GM12872 (cell line): ENCODE results near the gene TFAP2E.

Experiments used
- CTCF ChIP-seq: IDR thresholded peaks from 3 replicates; pipeline ENCODE4 v1.5.1; 2011; ENCODE audit warnings: low read depth, mild to moderate bottlenecking, low read length, moderate library complexity; ENCODE audit not compliant: insufficient read depth

The TFAP2E gene

GRCh38 chr1:35570589-35571137, 2.5 kb upstream of the TFAP2E start:
- no peak for TF ChIP-seq CTCF

- no peak for TF ChIP-seq CTCF
These were observed 1.9 kb upstream of the TFAP2E start for GRCh38 chr1:35571263-35571662.

GRCh38 chr1:35572296-35572695, 818 bp upstream of the TFAP2E start:
- TF ChIP-seq CTCF = no peak

GRCh38 chr1:35574125-35574654, 1.1 kb downstream of the TFAP2E start:
- no peak for TF ChIP-seq CTCF

- TF ChIP-seq CTCF = no peak
These were observed 1.7 kb downstream of the TFAP2E start for GRCh38 chr1:35574655-35575415.

- no peak for TF ChIP-seq CTCF
These were observed 2.4 kb downstream of the TFAP2E start for GRCh38 chr1:35575416-35575958.

- no peak for TF ChIP-seq CTCF
These were observed 3.1 kb downstream of the TFAP2E start for GRCh38 chr1:35576061-35576765.
